ENCODE data around the gene TRIM72. TPM values are rescaled to one million over a fixed set of nuclear protein-coding genes. Genes with fewer than 3 reads are reported as not detected.

TRIM72 gene
- total RNA-seq, 1 experiment from 2014 or later, result 1.2 TPM

- Histone ChIP-seq H4K20me1 (ENCODE audit: control insufficient read depth, insufficient read depth, insufficient read length) (no peaks in the 10 kb centered on the region), H4K91ac (ENCODE audit: insufficient read length, low read depth, low read length) (no peak overlapping the region), H3K9me3 (ENCODE audit: control insufficient read depth, low read depth, low read length) (no peaks in the 10 kb centered on the region), H3K23ac (ENCODE audit: insufficient read length, low read depth, low read length) (no peak overlapping the region), H4K5ac (ENCODE audit: insufficient read length, low read depth, low read length) (no peak overlapping the region), H3K18ac (ENCODE audit: insufficient read length, low read depth, low read length) (no peak overlapping the region), H3K27me3 (ENCODE audit: insufficient read depth, low read length) (no peaks in the 10 kb centered on the region), H3T11ph (ENCODE audit: low read length) (no peak overlapping the region), H2BK120ac (ENCODE audit: low read depth, low read length, poor library complexity, severe bottlenecking) (no peak overlapping the region), H3K23me2 (ENCODE audit: insufficient read length, low read depth, low read length, poor library complexity, severe bottlenecking) (peaks cover 15% of the 10 kb centered on the region), H3K4me1 (ENCODE audit: insufficient read depth, low read length) (no peaks in the 10 kb centered on the region; the same call in 1 of the 2 replicates), H2BK12ac (ENCODE audit: insufficient read length, low read depth, low read length) (no peak overlapping the region), H3K79me1 (ENCODE audit: insufficient read depth, low read depth, low read length, poor library complexity, severe bottlenecking) (no peaks in the 10 kb centered on the region), H3K9ac (ENCODE audit: extremely low read depth, insufficient read length, low read length) (peak overlapping the region; percentile 33), H2AK5ac (ENCODE audit: insufficient read length, low read length) (no peak overlapping the region), H2AFZ (ENCODE audit: low read length) (no peak overlapping the region), H3K4ac (ENCODE audit: low read depth, low read length) (no peak overlapping the region), H3K14ac (ENCODE audit: insufficient read depth, low read length) (peak overlapping the region; percentile 80; the same call in 1 of the 2 replicates), H3K27ac (ENCODE audit: insufficient read length, low read depth, low read length) (no peak overlapping the region), H3K4me2 (ENCODE audit: insufficient read depth, insufficient read length, low read length) (peak overlapping the region; percentile 77), H2BK15ac (ENCODE audit: low read depth, low read length) (no peak overlapping the region), H3K79me2 (ENCODE audit: insufficient read depth, low read length) (no peaks in the 10 kb centered on the region), H2BK20ac (ENCODE audit: low read depth, low read length, poor library complexity, severe bottlenecking) (no peak overlapping the region), H4K8ac (replicated peaks; ENCODE audit: insufficient read length, low read depth, low read length) (no peak overlapping the region), H2BK5ac (ENCODE audit: insufficient read length, low read length) (no peak overlapping the region), H3K56ac (ENCODE audit: insufficient read length, low read depth, low read length) (no peak overlapping the region)
- no peak for TF ChIP-seq CTCF (conservative IDR thresholded peaks at IDR 0.05)
- Mint-ChIP-seq H3K27me3 (ENCODE audit: low read depth) (peaks cover 18% of the 10 kb centered on the region), H3K36me3 (ENCODE audit: insufficient read depth in 1 of 3, low read depth in 3 of 3) (peaks cover 3 to 25% (median 10%) of the 10 kb centered on the region in 3 experiments; a peak in 6 of 7 replicates), H3K4me3 (peak overlapping the region; percentile 80), H3K4me1 (peaks cover 16 to 20% of the 10 kb centered on the region in 2 experiments), H3K27ac (peak overlapping the region; percentile 42 to 96 (median 91); a peak in 4 of 7 replicates), H3K9me3 (no peaks in the 10 kb centered on the region; a peak in 1 of 5 replicates)
- peak; percentile 82 for DNase-seq
- WGBS (ENCODE audit: extremely low coverage, insufficient read length, low lambda C conversion rate), result no CpG with 5 or more reads among the region's 35 CpGs
Observed at GRCh38 chr16:31201582-31202413, 12.1 kb upstream of the TRIM72 start.
